H1 (cell line): Measurements from ENCODE around the gene SPDYE4. TPM values are rescaled to one million over a fixed set of nuclear protein-coding genes. Genes with fewer than 3 reads are reported as not detected.
A peak's percentile ranks its signal among the peaks of the same experiment; 100 is the strongest.

Source experiments
- CTCF ChIA-PET: fragments of 300-600 bp; sonication (Branson Sonifier 250); formaldehyde crosslinking; loops from one replicate; lab custom pipeline; 2021; ENCODE audit not compliant: partially characterized antibody; lab: Charles Lee
- POLR2A ChIA-PET: fragments of 300-600 bp; sonication (Branson Sonifier 250); formaldehyde crosslinking; loops from one replicate; lab custom pipeline; 2021; ENCODE audit warnings: inconsistent platforms; ENCODE audit not compliant: partially characterized antibody; lab: Charles Lee
- DNase-seq, 2 experiments: peaks; one replicate each; pipeline versions ENCODE4 v3.0.0 to v3.0.0-alpha.2; 2010 to 2022; ENCODE audit warnings: low spot score in 2 of 2, low read depth in 1 of 2, mixed read lengths in 1 of 2
- FAIRE-seq: peaks from 2 replicates; lab custom pipeline; 2011; peaks lifted over from hg19 to GRCh38; lab: Jason Lieb, UNC
- H2AFZ ChIP-seq: 2 replicates; pipeline ENCODE4 v1.8.1; 2012; ENCODE audit warnings: low read length, inconsistent platforms
- H2AK5ac ChIP-seq: 2 replicates; pipeline ENCODE4 v1.6.1; 2013; ENCODE audit warnings: low read depth, low read length
- H2BK120ac ChIP-seq: replicated peaks from 2 replicates; pipeline ENCODE3; 2013; ENCODE audit warnings: low read depth, low read length, inconsistent platforms
- H2BK12ac ChIP-seq: 2 replicates; pipeline ENCODE4 v1.6.1; 2013; ENCODE audit warnings: low read depth, low read length
- H2BK15ac ChIP-seq: 2 replicates; pipeline ENCODE4 v1.6.1; 2013; ENCODE audit warnings: low read length
- H2BK20ac ChIP-seq: 2 replicates; pipeline ENCODE4 v1.6.1; 2013; ENCODE audit warnings: low read length
- H2BK5ac ChIP-seq: 2 replicates; pipeline ENCODE4 v1.6.1; 2013; ENCODE audit warnings: low read depth, low read length
- H3K14ac ChIP-seq: 2 replicates; pipeline ENCODE4 v1.6.1; 2013; ENCODE audit warnings: inconsistent platforms; ENCODE audit not compliant: insufficient read length
- H3K18ac ChIP-seq: 2 replicates; pipeline ENCODE4 v1.6.1; 2013; ENCODE audit warnings: low read length; ENCODE audit errors: extremely low read depth
- H3K23ac ChIP-seq: 2 replicates; pipeline ENCODE4 v1.6.1; 2013; ENCODE audit warnings: inconsistent platforms; ENCODE audit not compliant: insufficient read length
- H3K23me2 ChIP-seq: 2 replicates; pipeline ENCODE4 v1.6.1; 2013; ENCODE audit warnings: low read depth, low read length
- H3K27ac ChIP-seq: 2 replicates; pipeline ENCODE4 v1.6.1; 2011; ENCODE audit warnings: low read depth, low read length, inconsistent platforms
- H3K27me3 ChIP-seq, 4 experiments: replicated peaks in 1 of 4; 1 replicate in 1 of 4; 2 replicates in 3 of 4; pipeline versions ENCODE4 v1.6.1 to v1.8.1; 2011 to 2013; ENCODE audit warnings: low read length in 3 of 4, mild to moderate bottlenecking in 3 of 4, inconsistent platforms in 2 of 4, mixed read lengths in 2 of 4, moderate library complexity in 1 of 4; ENCODE audit not compliant: control insufficient read depth in 3 of 4, insufficient read depth in 3 of 4; ENCODE audit errors: extremely low read depth in 1 of 4
- H3K36me3 ChIP-seq, 4 experiments: 2 replicates each; pipeline versions ENCODE4 v1.6.1 to v1.8.1; 2011 to 2013; ENCODE audit warnings: mild to moderate bottlenecking in 4 of 4, low read length in 3 of 4, moderate library complexity in 2 of 4, control low read depth in 1 of 4, inconsistent platforms in 1 of 4; ENCODE audit not compliant: insufficient read depth in 4 of 4, control insufficient read depth in 2 of 4
- H3K4ac ChIP-seq: replicated peaks from 2 replicates; pipeline ENCODE3; 2013; ENCODE audit warnings: low read length, low read depth, mixed read lengths, inconsistent platforms; ENCODE audit not compliant: insufficient read length
- H3K4me1 ChIP-seq, 4 experiments: replicated peaks in 1 of 4; 1 replicate in 1 of 4; 2 replicates in 3 of 4; pipeline versions ENCODE4 v1.6.1 to v1.8.1; 2011 to 2013; ENCODE audit warnings: low read length in 3 of 4, inconsistent platforms in 2 of 4, mixed read lengths in 1 of 4; ENCODE audit not compliant: insufficient read depth in 4 of 4, control insufficient read depth in 3 of 4
- H3K4me2 ChIP-seq, 2 experiments: 2 replicates each; pipeline versions ENCODE4 v1.6.1 to v1.8.1; 2011 to 2013; ENCODE audit warnings: low read depth in 2 of 2, low read length in 2 of 2, control low read depth in 1 of 2, inconsistent platforms in 1 of 2, mild to moderate bottlenecking in 1 of 2; ENCODE audit not compliant: insufficient read depth in 1 of 2
- H3K4me3 ChIP-seq, 4 experiments: fragments of 200-600, 300-600 bp in 1 of 4; sonication (generic), shearing (Covaris generic), sonication (Bioruptor Twin) in 1 of 4; 2 replicates each; pipeline versions ENCODE4 v1.5.1 to v1.8.1; 2011 to 2016; ENCODE audit warnings: low read length in 4 of 4, low read depth in 3 of 4, control low read depth in 2 of 4, inconsistent platforms in 2 of 4, mild to moderate bottlenecking in 2 of 4, mixed read lengths in 1 of 4, moderate library complexity in 1 of 4; ENCODE audit not compliant: insufficient read depth in 2 of 4; ENCODE audit errors: extremely low read depth in 1 of 4
- H3K56ac ChIP-seq: replicated peaks from 2 replicates; pipeline ENCODE3; 2013; ENCODE audit warnings: low read depth, mild to moderate bottlenecking, mixed read lengths, low read length, inconsistent platforms; ENCODE audit not compliant: insufficient read length
- H3K79me1 ChIP-seq: 2 replicates; pipeline ENCODE4 v1.6.1; 2013; ENCODE audit warnings: low read depth, low read length, control low read depth
- H3K79me2 ChIP-seq, 2 experiments: 2 replicates each; pipeline versions ENCODE4 v1.6.1 to v1.8.1; 2012 to 2013; ENCODE audit warnings: low read length in 2 of 2, mild to moderate bottlenecking in 2 of 2, inconsistent platforms in 1 of 2; ENCODE audit not compliant: insufficient read depth in 2 of 2, control insufficient read depth in 1 of 2
- H3K9ac ChIP-seq, 4 experiments: replicated peaks in 1 of 4; 1 replicate in 1 of 4; 2 replicates in 3 of 4; pipeline versions ENCODE4 v1.6.1 to v1.8.1; 2011 to 2013; ENCODE audit warnings: low read depth in 3 of 4, low read length in 3 of 4, control low read depth in 2 of 4, mild to moderate bottlenecking in 2 of 4, moderate library complexity in 2 of 4, inconsistent platforms in 1 of 4; ENCODE audit errors: extremely low read depth in 1 of 4
- H3K9me3 ChIP-seq, 2 experiments: 2 replicates each; pipeline versions ENCODE4 v1.6.1 to v1.8.1; 2012 to 2013; ENCODE audit warnings: mild to moderate bottlenecking in 2 of 2, moderate library complexity in 2 of 2, control low read depth in 1 of 2, inconsistent platforms in 1 of 2, low read depth in 1 of 2, low read length in 1 of 2, mixed read lengths in 1 of 2; ENCODE audit not compliant: insufficient read depth in 2 of 2
- H4K20me1 ChIP-seq, 2 experiments: replicated peaks in 1 of 2; 2 replicates each; pipeline versions ENCODE3 to v1.8.1; 2011 to 2013; ENCODE audit warnings: inconsistent platforms in 2 of 2, low read length in 2 of 2, mild to moderate bottlenecking in 1 of 2; ENCODE audit not compliant: insufficient read depth in 2 of 2, control insufficient read depth in 1 of 2
- H4K5ac ChIP-seq: 2 replicates; pipeline ENCODE4 v1.6.1; 2013; ENCODE audit warnings: low read length, low read depth, mixed read lengths, inconsistent platforms; ENCODE audit not compliant: insufficient read length
- H4K8ac ChIP-seq: 2 replicates; pipeline ENCODE4 v1.8.0; 2013; ENCODE audit warnings: mild to moderate bottlenecking, moderate library complexity, low read length, inconsistent platforms; ENCODE audit not compliant: insufficient read depth; ENCODE audit errors: extremely low read depth
- H4K91ac ChIP-seq: replicated peaks from 2 replicates; pipeline ENCODE3; 2013; ENCODE audit warnings: low read length, mixed read lengths, inconsistent platforms; ENCODE audit not compliant: insufficient read length
- ASH2L ChIP-seq: fragments of 200-600, 300-600 bp; sonication (generic); IDR thresholded peaks from one replicate; pipeline ENCODE4 v1.7.1; 2017; ENCODE audit warnings: low read length
- CHD1 ChIP-seq: IDR thresholded peaks from 2 replicates; pipeline ENCODE4 v1.6.1; 2012; ENCODE audit warnings: low read depth, low read length, improper control_type of control experiment
- EP300 ChIP-seq, 2 experiments: IDR thresholded peaks; 1 replicate in 1 of 2; 2 replicates in 1 of 2; pipeline ENCODE4 v1.6.1; 2011 to 2012; ENCODE audit warnings: low read depth in 2 of 2, low read length in 2 of 2, mild to moderate bottlenecking in 2 of 2, borderline replicate concordance in 1 of 2, inconsistent platforms in 1 of 2, moderate library complexity in 1 of 2
- JUN ChIP-seq: IDR thresholded peaks from 2 replicates; pipeline ENCODE4 v1.6.1; 2011; ENCODE audit warnings: low read depth, mild to moderate bottlenecking, improper control_type of control experiment, low read length
- KDM4A ChIP-seq: IDR thresholded peaks from one replicate; pipeline ENCODE4 v1.7.1; 2012; ENCODE audit warnings: low read depth, mild to moderate bottlenecking, moderate library complexity, low read length, inconsistent platforms; ENCODE audit not compliant: severe bottlenecking
- SIN3A ChIP-seq, 2 experiments: IDR thresholded peaks in 1 of 2; conservative IDR thresholded peaks in 1 of 2; 2 replicates each; pipeline ENCODE4 v1.6.1; 2011 to 2012; ENCODE audit warnings: low read length in 2 of 2, improper control_type of control experiment in 1 of 2, low read depth in 1 of 2, mild to moderate bottlenecking in 1 of 2
- SIX5 ChIP-seq: IDR thresholded peaks from 2 replicates; pipeline ENCODE4 v1.6.1; 2011; ENCODE audit warnings: mild to moderate bottlenecking, low read depth, low read length
- TAF7 ChIP-seq: optimal IDR thresholded peaks from 2 replicates; pipeline ENCODE3; 2011; ENCODE audit warnings: low read depth, mild to moderate bottlenecking, inconsistent platforms, low read length, moderate library complexity, borderline replicate concordance
- WGBS, 2 experiments: shearing (Covaris generic) in 1 of 2; methylation state at CpG; one replicate each; pipeline versions ENCODE4 v1.1.6 to v1.1.7; 2013 to 2015; ENCODE audit warnings: low lambda C conversion rate in 2 of 2, mixed read lengths in 2 of 2, inconsistent platforms in 1 of 2, low coverage in 1 of 2, missing lambda C conversion rate in 1 of 2; ENCODE audit not compliant: insufficient replicate concordance in 2 of 2, insufficient coverage in 1 of 2, insufficient read length in 1 of 2; ENCODE audit errors: extremely low coverage in 1 of 2, missing lambda C conversion rate in 1 of 2; 5-methylcytosine and 5-hydroxymethylcytosine counted together
- polyA plus RNA-seq, 7 experiments: library from polyadenylated mRNA; depleted of rRNA in 3 of 7; stranded (reverse) in 5 of 7; unstranded in 2 of 7; fragments of >200 nt in 5 of 7; fragments of 200-250 nt in 2 of 7; gene quantifications; 1 replicate in 5 of 7; 2 replicates in 1 of 7; 4 replicates in 1 of 7; pipeline versions ENCODE4 v1.2.1 to v1.2.3, GENCODE V29; 2011 to 2013; ENCODE audit warnings: missing spikeins in 2 of 7, mixed read lengths in 2 of 7
- total RNA-seq: library from RNA; stranded (reverse); fragmentation: NEBNext Ultra II Directional; extraction: Animal tissue kit (Norgen Biotek cat#: 25700); gene quantifications from 2 replicates; pipeline ENCODE4 v1.2.1, GENCODE V29; 2021

The SPDYE4 gene
- total and polyA plus RNA-seq, 2 of the 8 experiments (the other 6 are each of a cell fraction or from before 2014, with no cell fraction given): not detected

DNA sequence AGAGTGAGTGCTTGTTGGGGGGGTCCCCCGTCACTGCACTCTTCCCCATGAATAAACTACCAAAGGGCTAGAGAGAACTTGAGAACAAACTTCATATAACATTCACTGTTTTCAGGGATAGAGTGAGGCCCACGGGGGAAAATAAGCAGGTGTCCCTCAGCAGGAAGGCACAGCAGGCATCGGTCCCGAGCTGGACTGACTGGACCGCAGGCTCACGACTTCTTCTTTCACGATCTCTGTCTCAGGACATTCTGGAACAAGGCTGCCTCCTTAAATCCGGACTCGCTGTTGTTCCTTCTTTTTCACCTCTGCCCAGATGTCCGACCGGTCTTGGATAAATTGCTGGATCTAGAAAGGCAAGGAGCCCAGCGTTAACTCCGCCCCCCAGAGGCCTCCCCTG is 28.5 kb downstream of the SPDYE4 start:
- Histone ChIP-seq H3K23ac (no peak overlapping the region), H2AK5ac (no peak overlapping the region), H2BK12ac (no peak overlapping the region), H3K18ac (no peak overlapping the region; the same call in 1 of the 2 replicates), H3K27ac (no peak overlapping the region), H2BK20ac (no peak overlapping the region), H4K20me1 (no peaks in the 10 kb centered on the region), H3K23me2 (no peaks in the 10 kb centered on the region), H4K91ac (no peak overlapping the region), H3K79me2 (no peaks in the 10 kb centered on the region), H2BK5ac (no peak overlapping the region), H3K56ac (no peak overlapping the region), H3K9ac (no peak overlapping the region), H4K8ac (no peak overlapping the region), H3K27me3 (no peaks in the 10 kb centered on the region), H3K4ac (peak overlapping the region; percentile 32), H3K36me3 (no peaks in the 10 kb centered on the region), H3K4me1 (no peaks in the 10 kb centered on the region), H2AFZ (peak overlapping the region; percentile 65; the same call in 1 of the 2 replicates), H3K9me3 (no peaks in the 10 kb centered on the region), H3K79me1 (no peaks in the 10 kb centered on the region), H3K4me2 (no peak overlapping the region), H3K14ac (no peak overlapping the region), H3K4me3 (no peak overlapping the region), H4K5ac (no peak overlapping the region), H2BK15ac (no peak overlapping the region), H2BK120ac (no peak overlapping the region)
- POLR2A ChIA-PET: interaction anchor here (0.6 kb wide), 1 partner anchor 16 kb away, joined by 3 read pairs; no protein-coding TSS in a partner anchor
- FAIRE-seq: no peak
- no peak for DNase-seq
- 86% methylated on average over 13 of the region's 13 CpGs; no CpG with 5 or more reads in 1 of the 2 experiments for WGBS, 2 experiments
- no peak for TF ChIP-seq KDM4A
- TF ChIP-seq SIX5: no peak
- no peak for TF ChIP-seq JUN
- TF ChIP-seq CHD1: no peak
- no peak for TF ChIP-seq TAF7
- no peak for TF ChIP-seq ASH2L
- TF ChIP-seq SIN3A (conservative IDR thresholded peaks at IDR 0.05 in 1 of 2, IDR thresholded peaks at IDR 0.05 in 1 of 2; ENCODE audit: low read depth in 1 of 2, low read length in 2 of 2): no peak
- no peak for TF ChIP-seq EP300 (IDR thresholded peaks at IDR 0.05; ENCODE audit: borderline replicate concordance in 1 of 2, low read depth in 2 of 2, low read length in 2 of 2)
- CTCF ChIA-PET: interaction anchor here (1.2 kb wide), 1 partner anchor 86 kb away, joined by 3 read pairs; no protein-coding TSS in a partner anchor
